Astrocyte (in vitro differentiated cells and primary cell): ENCODE measurements around the gene TMEM132C.

Experiments used
- EZH2 ChIP-seq: IDR thresholded peaks from 2 replicates; pipeline ENCODE4 v1.6.1; 2012; ENCODE audit warnings: mild to moderate bottlenecking, low read length, inconsistent platforms; ENCODE audit not compliant: insufficient read depth
- TF ChIP-seq, protein P1 (sequence below): IDR thresholded peaks from 2 replicates; pipeline ENCODE4 v1.5.1; 2011; ENCODE audit warnings: low read depth, mild to moderate bottlenecking, inconsistent platforms, low read length, moderate library complexity; ENCODE audit not compliant: insufficient read depth

DNA sequence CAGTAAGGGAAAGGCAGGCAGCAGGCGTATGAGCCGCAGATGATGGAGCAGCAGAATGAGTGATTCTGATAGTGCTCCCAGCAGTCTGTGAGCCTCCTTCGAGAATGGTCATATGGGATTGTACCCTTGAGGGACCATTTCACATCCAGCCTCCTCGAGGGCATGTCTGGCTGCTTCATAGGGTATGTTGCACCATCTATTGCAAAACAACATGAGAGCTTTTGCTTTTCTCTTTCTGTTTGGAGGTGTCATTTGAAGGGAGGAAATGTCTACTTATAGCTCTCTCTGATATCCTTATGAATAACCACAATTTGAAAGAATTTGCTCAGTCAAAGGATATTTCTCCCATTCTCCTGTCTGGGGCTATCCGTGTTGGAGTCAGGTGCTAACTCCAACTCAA, 172.8 kb downstream of the TMEM132C start:
- TF ChIP-seq, protein P1, sequence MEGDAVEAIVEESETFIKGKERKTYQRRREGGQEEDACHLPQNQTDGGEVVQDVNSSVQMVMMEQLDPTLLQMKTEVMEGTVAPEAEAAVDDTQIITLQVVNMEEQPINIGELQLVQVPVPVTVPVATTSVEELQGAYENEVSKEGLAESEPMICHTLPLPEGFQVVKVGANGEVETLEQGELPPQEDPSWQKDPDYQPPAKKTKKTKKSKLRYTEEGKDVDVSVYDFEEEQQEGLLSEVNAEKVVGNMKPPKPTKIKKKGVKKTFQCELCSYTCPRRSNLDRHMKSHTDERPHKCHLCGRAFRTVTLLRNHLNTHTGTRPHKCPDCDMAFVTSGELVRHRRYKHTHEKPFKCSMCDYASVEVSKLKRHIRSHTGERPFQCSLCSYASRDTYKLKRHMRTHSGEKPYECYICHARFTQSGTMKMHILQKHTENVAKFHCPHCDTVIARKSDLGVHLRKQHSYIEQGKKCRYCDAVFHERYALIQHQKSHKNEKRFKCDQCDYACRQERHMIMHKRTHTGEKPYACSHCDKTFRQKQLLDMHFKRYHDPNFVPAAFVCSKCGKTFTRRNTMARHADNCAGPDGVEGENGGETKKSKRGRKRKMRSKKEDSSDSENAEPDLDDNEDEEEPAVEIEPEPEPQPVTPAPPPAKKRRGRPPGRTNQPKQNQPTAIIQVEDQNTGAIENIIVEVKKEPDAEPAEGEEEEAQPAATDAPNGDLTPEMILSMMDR: no peak
- no peak for TF ChIP-seq EZH2
